Heart right ventricle (tissue), 16 donors: ENCODE measurements around the gene KRTAP4-6. TPM values are rescaled to one million over a fixed set of nuclear protein-coding genes. Genes with fewer than 3 reads are reported as not detected.
"Not testable (repeated sequence)": the region's sequence is repeated elsewhere in the genome, so short reads cannot be mapped to it uniquely, and the experiment has no call there.

ENCODE experiments used
- ATAC-seq, 8 donors: fragments of 200-7000 bp; cut with Tn5 transposase; one replicate each; pipeline ENCODE4 v1.9.1; 2020; ENCODE audit warnings: mild to moderate bottlenecking in 8 of 8, moderate library complexity in 8 of 8, moderate number of reproducible peaks in 1 of 8
- DNase-seq, 2 donors: peaks; one replicate each; pipeline ENCODE4 v3.0.0-alpha.2; 2020
- H3K27ac ChIP-seq, 10 donors: fragments of 200-600 bp; sonication (generic) in 2 of 10; one replicate each; pipeline versions ENCODE4 v1.5.0 to v1.8.0; 2020 to 2022; ENCODE audit warnings: mild to moderate bottlenecking in 3 of 10
- H3K27me3 ChIP-seq, 7 donors: fragments of 200-600 bp; one replicate each; pipeline ENCODE4 v1.8.0; 2021 to 2022; ENCODE audit warnings: mild to moderate bottlenecking in 2 of 7
- H3K36me3 ChIP-seq, 9 donors: fragments of 200-600 bp; sonication (generic) in 1 of 9; one replicate each; pipeline versions ENCODE4 v1.5.0 to v1.8.0; 2020 to 2022; ENCODE audit warnings: mild to moderate bottlenecking in 2 of 9
- H3K4me1 ChIP-seq, 9 donors: fragments of 200-600 bp; sonication (generic) in 1 of 9; one replicate each; pipeline versions ENCODE4 v1.5.0 to v1.8.0; 2020 to 2022; ENCODE audit warnings: mild to moderate bottlenecking in 4 of 9
- H3K4me3 ChIP-seq, 10 donors: fragments of 200-600 bp; sonication (generic) in 2 of 10; one replicate each; pipeline versions ENCODE4 v1.5.0 to v1.8.0; 2020 to 2022; ENCODE audit warnings: mild to moderate bottlenecking in 7 of 10, moderate library complexity in 2 of 10
- H3K9me3 ChIP-seq, 11 donors: fragments of 200-600 bp in 10 of 11; sonication (generic) in 2 of 11; one replicate each; pipeline versions ENCODE4 v1.5.0 to v1.8.0; 2013 to 2022; ENCODE audit warnings: mild to moderate bottlenecking in 2 of 11, control low read depth in 1 of 11, moderate library complexity in 1 of 11
- CTCF ChIP-seq, 9 donors: fragments of 200-600 bp; sonication (generic) in 2 of 9; IDR thresholded peaks; one replicate each; pipeline versions ENCODE4 v1.5.0 to v1.8.0; 2021 to 2022; ENCODE audit warnings: antibody characterized with exemption in 9 of 9, mild to moderate bottlenecking in 5 of 9, moderate library complexity in 1 of 9
- WGBS, 2 donors: extraction: QIAGEN DNeasy Blood & Tissue Kit; methylation state at CpG; one replicate each; pipeline ENCODE4 v1.1.7; 2013; ENCODE audit warnings: inconsistent platforms in 1 of 2; 5-methylcytosine and 5-hydroxymethylcytosine counted together
- intact Hi-C, 10 donors: fragments of 100-400 bp; cut with DNase I; formaldehyde crosslinking; loops; one replicate each; pipeline versions ENCODE4 v1.11.1 to v1.14.2; 2022
- long read RNA-seq, 3 donors: library from polyadenylated mRNA; unstranded; transcript quantifications; one replicate each; pipeline ENCODE4 v2.0.0, GENCODE V29; 2020 to 2021
- polyA plus RNA-seq, 2 donors: library from polyadenylated mRNA; stranded (reverse); fragments of 200-250 nt; gene quantifications; one replicate each; pipeline ENCODE4 v1.2.3, GENCODE V29; 2013
- total RNA-seq, 10 donors: library from RNA; stranded (reverse); fragmentation: NEBNext Ultra II Directional in 3 of 10; extraction: Animal tissue kit (Norgen Biotek cat#: 25700) in 3 of 10; gene quantifications; one replicate each; pipeline versions ENCODE4 v1.2.1 to v1.2.4, GENCODE V29; 2021 to 2023
- donor health status: Arrhythmogenic right ventricular cardiomyopathy.
- donor health status: ischemic (EF 13 %, LVEDD 7.1; RV severe dilation, severe dysfunction).
- donor health status: healthy with polysubstance abuse.
- donor health status: DM: no; HTN: yes; CAD: no.
- donor health status: DM: no; HTN: no; CAD: no.
- donor health status: ischemic (EF 25% LVEDD 6.9; RV normal size, moderate dysfunction).
- donor health status: ischemic (EF 25% LVEDD 5.7; RV mildly dilated, moderate dysfunction).
- donor health status: healthy.
- donor health status: DM: yes; HTN: yes; CAD: no.
- donor health status: Ischemic cardiomyopathy.
- donor health status: ischemic (EF 35%, LVEDD 5.7; RV mildly dilated, moderate dysfunction).
- donor health status: nonischemic (EF 11% LVEDD 7.7; RV severe dilation, severe dysfunction).
- donor health status: DM: yes; HTN: yes; CAD: no.
- donor health status: PGD.
- donor health status: ischemic (EF 29% LVEDD 5.4; RV normal size, mild dysfunction).
- donor health status: nonischemic (EF 23%, LVEDD 6.1; RV moderate dilation, normal function).

Gene KRTAP4-6
- total RNA-seq (not detected), polyA plus RNA-seq (not detected)
- long read RNA-seq, donor 1 = 0 reads
- long read RNA-seq, donor 2 = 0 reads
- long read RNA-seq, donor 3 = 0 reads

DNA sequence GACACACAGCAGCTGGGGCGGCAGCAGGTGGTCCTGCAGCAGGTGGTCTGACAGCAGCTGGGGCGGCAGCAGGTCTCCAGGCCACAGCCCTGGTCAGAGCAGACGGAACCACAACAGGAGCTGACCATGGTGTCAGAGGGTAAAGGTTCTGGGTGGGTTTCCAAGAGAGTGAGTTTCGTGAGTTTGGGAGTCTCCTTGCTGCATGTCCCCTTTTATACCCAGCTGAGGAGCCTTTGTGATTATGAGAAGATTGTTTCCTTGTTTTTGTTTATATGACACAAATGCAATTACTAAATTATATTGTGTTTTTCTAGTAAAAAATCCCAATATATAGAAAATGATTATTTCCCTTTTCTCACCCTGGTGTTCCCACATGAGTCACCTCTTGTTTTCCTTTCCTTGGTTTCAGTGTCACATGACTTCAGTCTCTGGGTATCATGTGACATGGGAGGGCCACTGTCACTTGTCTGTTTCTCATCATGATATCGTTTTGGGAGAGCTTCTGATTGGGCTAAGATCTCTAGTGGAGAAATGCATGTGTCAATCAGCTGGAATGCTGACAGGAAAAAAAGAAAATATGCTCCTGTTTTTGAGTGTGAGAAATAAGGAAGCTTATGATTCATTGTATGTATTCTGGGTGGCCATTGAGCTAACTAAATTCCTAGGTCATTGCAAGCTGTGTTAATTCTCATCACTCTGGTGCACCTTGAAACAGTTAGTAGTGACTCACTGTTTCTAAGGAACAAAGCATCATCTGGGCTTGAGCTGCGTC lies at the start of gene KRTAP4-6:
TSS of gene KRTAP4-6 (minus strand) at position 185 of the 772 bp plus-strand sequence. CDS start at position 128, 57 bp downstream.
- Histone ChIP-seq H3K4me3 (no peak within 1 kb of the TSS), H3K36me3 (no peaks in the 10 kb centered on the region), H3K4me1 (no peaks in the 10 kb centered on the region), H3K27ac (no peak within 1 kb of the TSS), H3K9me3 (peaks cover 0 to 36% (median 9%) of the 10 kb centered on the region in 11 donors), H3K27me3 (peaks cover 0 to 10% (median 0%) of the 10 kb centered on the region in 7 donors)
- intact Hi-C loops = no loop called here
- TF ChIP-seq CTCF (IDR thresholded peaks at IDR 0.05) = no peak
- WGBS, 2 donors = 77 to 81% methylated on average over 5 to 6 of the region's 6 CpGs
- DNase-seq (no peak), ATAC-seq (no peak)

- intact Hi-C loops = loop anchor here in 1 of 10 donors (10.0 kb wide), 1 partner anchor 65 kb away; the partner anchor contains the start of gene KRTAP4-12
- not testable (repeated sequence) for DNase-seq, H3K4me1 ChIP-seq, ATAC-seq, H3K27ac ChIP-seq, H3K4me3 ChIP-seq, H3K36me3 ChIP-seq
- Histone ChIP-seq H3K9me3 (peaks cover 0 to 10% (median 0%) of the 10 kb centered on the region in 11 donors), H3K27me3 (peaks cover 0 to 59% (median 19%) of the 10 kb centered on the region in 7 donors)
- 84 to 85% methylated on average over 1 of the region's 1 CpG for WGBS, 2 donors
Observed at GRCh38 chr17:41189837-41190318, 49.5 kb upstream of the KRTAP4-6 start, which contains the start of gene KRTAP9-1. Gene KRTAP9-1 (plus strand): TSS chr17:41189887. CDS start chr17:41189887, 0 bp downstream.

DNA sequence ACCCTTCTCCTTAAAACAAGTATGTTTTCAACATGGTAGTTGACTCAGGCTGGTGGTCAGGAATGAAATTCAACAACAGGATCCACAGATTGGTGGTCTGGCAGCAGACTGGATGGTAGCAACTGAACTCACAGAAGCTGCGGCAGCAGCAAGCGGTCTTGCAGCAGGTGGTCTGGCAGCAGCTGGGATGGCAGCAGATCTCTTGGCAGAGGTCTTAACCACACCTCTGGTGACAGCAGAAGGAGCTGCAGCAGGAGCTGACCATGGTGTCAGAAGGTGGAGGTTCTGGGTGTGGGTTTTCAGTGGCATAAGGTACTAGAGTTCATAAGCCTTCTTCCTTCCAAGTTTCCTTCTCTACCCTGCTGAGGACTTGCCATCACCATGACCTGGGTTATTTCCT lies 46.5 kb upstream of the KRTAP4-6 start:
- DNase-seq = no peak
- Histone ChIP-seq H3K36me3 (no peaks in the 10 kb centered on the region), H3K4me3 (no peak overlapping the region), H3K9me3 (peaks cover 0 to 4% (median 0%) of the 10 kb centered on the region in 11 donors), H3K27ac (no peak overlapping the region), H3K27me3 (peaks cover 0 to 49% (median 19%) of the 10 kb centered on the region in 7 donors), H3K4me1 (no peaks in the 10 kb centered on the region)
- intact Hi-C loops = loop anchor here in 1 of 10 donors (10.0 kb wide), 1 partner anchor 62 kb away; the partner anchor contains the start of gene KRTAP4-12
- WGBS, 2 donors = 78 to 87% methylated on average over 2 of the region's 2 CpGs
- no peak for ATAC-seq
- no peak for TF ChIP-seq CTCF (IDR thresholded peaks at IDR 0.05)

GRCh38 chr17:41185001-41185400 lies 44.7 kb upstream of the KRTAP4-6 start:
- H3K4me3 ChIP-seq = no peak overlapping the region
- WGBS, 2 donors = 45 to 56% methylated on average over 1 of the region's 1 CpG
- no peak for TF ChIP-seq CTCF (IDR thresholded peaks at IDR 0.05)
- H3K36me3 ChIP-seq = no peaks in the 10 kb centered on the region
- H3K4me1 ChIP-seq = no peaks in the 10 kb centered on the region
- ATAC-seq = no peak
- peaks cover 0 to 36% (median 16%) of the 10 kb centered on the region in 7 donors for H3K27me3 ChIP-seq
- H3K9me3 ChIP-seq = peaks cover 0 to 4% (median 0%) of the 10 kb centered on the region in 11 donors
- DNase-seq = no peak
- no peak overlapping the region for H3K27ac ChIP-seq
- intact Hi-C loops = loop anchor here in 1 of 10 donors (10.0 kb wide), 1 partner anchor 60 kb away; the partner anchor contains the start of gene KRTAP4-12
